IPS-18a (cell line): ENCODE measurements around the gene CDH4.

Experiments used
- H3K27ac ChIP-seq: one replicate; pipeline ENCODE4 v1.5.1; 2013; ENCODE audit warnings: low read length
- H3K27me3 ChIP-seq: one replicate; pipeline ENCODE4 v1.6.1; 2013; ENCODE audit warnings: mild to moderate bottlenecking, low read length; ENCODE audit not compliant: control insufficient read depth, insufficient read depth
- H3K36me3 ChIP-seq: one replicate; pipeline ENCODE4 v1.6.1; 2013; ENCODE audit warnings: low read depth, low read length; ENCODE audit not compliant: control insufficient read depth
- H3K4me1 ChIP-seq: one replicate; pipeline ENCODE4 v1.6.1; 2013; ENCODE audit warnings: low read depth, low read length; ENCODE audit not compliant: control insufficient read depth
- H3K4me3 ChIP-seq: one replicate; pipeline ENCODE4 v1.5.1; 2013; ENCODE audit warnings: low read length
- H3K9ac ChIP-seq: one replicate; pipeline ENCODE4 v1.6.1; 2013; ENCODE audit warnings: mild to moderate bottlenecking, low read length, moderate library complexity
- H3K9me3 ChIP-seq: one replicate; pipeline ENCODE4 v1.6.1; 2013; ENCODE audit warnings: low read depth, low read length; ENCODE audit not compliant: control insufficient read depth

CDH4 gene

GRCh38 chr20:61333484-61334108, 81.5 kb downstream of the CDH4 start:
- no peaks in the 10 kb centered on the region for H3K36me3 ChIP-seq
- H3K9me3 ChIP-seq: no peaks in the 10 kb centered on the region
- H3K27ac ChIP-seq: no peak overlapping the region
- no peaks in the 10 kb centered on the region for H3K4me1 ChIP-seq
- no peak overlapping the region for H3K9ac ChIP-seq
- H3K4me3 ChIP-seq: no peak overlapping the region
- peaks cover 5% of the 10 kb centered on the region for H3K27me3 ChIP-seq

DNA sequence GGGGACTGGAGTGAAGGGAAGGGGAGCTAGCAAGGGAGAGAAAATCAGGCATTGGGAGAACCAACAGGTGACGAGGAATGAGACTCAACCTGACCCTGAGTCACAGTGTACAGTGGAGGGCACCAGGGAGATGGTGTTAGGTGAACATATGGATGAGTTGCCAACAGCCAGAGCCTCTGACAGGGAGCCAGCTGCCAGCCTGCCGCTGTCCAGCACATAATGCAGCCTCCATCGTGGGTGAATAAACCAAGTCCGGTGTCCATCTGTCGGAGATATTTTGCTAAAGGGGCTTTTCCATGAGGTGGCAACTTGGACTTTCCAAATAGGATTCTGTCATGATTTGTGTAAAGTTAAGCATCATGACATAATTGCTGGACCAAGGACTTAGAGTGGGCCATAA, 88.1 kb downstream of the CDH4 start:
- H3K36me3 ChIP-seq: no peaks in the 10 kb centered on the region
- H3K27ac ChIP-seq: no peak overlapping the region
- H3K4me1 ChIP-seq: no peaks in the 10 kb centered on the region
- no peak overlapping the region for H3K9ac ChIP-seq
- peaks cover 32% of the 10 kb centered on the region for H3K27me3 ChIP-seq
- H3K9me3 ChIP-seq: no peaks in the 10 kb centered on the region
- H3K4me3 ChIP-seq: no peak overlapping the region

DNA sequence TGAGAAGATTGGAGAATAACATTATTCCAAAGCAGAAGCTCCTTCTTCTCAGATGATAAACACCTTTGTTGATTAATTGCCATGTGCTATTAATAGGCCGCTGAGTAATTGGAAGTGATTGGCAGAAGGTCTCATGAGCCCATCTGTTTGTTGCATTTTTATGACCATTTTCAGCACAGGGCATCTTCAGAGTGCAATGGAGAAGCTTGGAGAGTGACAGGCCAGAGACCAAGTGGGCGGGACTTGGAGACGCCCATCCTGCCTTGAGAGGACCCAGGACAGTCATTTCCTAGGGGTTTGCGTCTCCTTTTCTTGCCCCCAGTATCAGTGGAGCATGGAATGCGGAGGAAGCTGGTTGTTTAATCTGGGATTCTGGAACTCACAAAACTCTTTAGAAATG, 89.5 kb downstream of the CDH4 start:
- Histone ChIP-seq H3K4me1 (no peaks in the 10 kb centered on the region), H3K9me3 (no peaks in the 10 kb centered on the region), H3K4me3 (no peak overlapping the region), H3K27ac (no peak overlapping the region), H3K36me3 (no peaks in the 10 kb centered on the region), H3K27me3 (peaks cover 38% of the 10 kb centered on the region), H3K9ac (no peak overlapping the region)

DNA sequence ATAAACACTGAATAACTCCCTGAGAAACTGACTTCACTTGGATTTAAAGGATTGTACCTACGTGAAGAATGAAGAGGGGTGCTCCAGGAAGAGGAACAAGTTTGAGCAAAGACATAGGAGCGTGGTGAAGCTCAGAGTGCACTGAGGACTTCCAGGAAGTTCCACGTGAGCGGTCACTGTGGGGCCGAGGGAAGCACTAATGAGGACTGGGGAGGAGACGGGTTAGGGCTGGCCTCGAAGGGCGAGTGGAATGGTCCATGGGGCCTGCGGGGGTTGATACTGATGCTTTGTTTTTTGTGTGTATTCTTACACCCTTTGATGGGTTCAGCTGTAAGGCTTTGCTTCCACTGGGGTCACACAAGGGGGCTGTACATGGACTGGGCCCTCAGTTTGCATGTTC, 91.9 kb downstream of the CDH4 start:
- no peaks in the 10 kb centered on the region for H3K9me3 ChIP-seq
- no peaks in the 10 kb centered on the region for H3K36me3 ChIP-seq
- H3K4me1 ChIP-seq: no peaks in the 10 kb centered on the region
- peaks cover 51% of the 10 kb centered on the region for H3K27me3 ChIP-seq
- H3K4me3 ChIP-seq: no peak overlapping the region
- no peak overlapping the region for H3K27ac ChIP-seq
- H3K9ac ChIP-seq: no peak overlapping the region

- peaks cover 45% of the 10 kb centered on the region for H3K27me3 ChIP-seq
- no peaks in the 10 kb centered on the region for H3K36me3 ChIP-seq
- no peak overlapping the region for H3K4me3 ChIP-seq
These were observed 93.6 kb downstream of the CDH4 start for GRCh38 chr20:61345656-61346055.

DNA sequence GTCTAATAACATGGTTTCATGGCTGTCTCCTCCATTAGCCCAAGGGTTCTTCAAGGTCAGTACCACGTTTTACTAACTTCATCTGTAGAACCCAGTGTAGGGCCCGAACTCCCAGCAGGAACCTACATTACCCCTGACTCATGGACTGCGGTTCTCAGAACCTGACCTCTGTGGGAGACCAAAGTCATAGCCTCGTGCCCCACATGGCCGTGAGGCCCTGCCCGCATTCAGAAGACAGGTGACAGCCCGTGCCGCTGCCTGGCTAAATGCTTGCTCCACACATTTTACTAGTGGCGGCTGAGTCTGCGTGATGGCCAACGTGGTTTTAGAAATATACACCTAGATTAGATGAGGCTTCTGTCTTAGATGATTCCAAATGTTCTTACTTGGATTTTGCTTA, 94.9 kb downstream of the CDH4 start:
- Histone ChIP-seq H3K9ac (no peak overlapping the region), H3K4me1 (peaks cover 16% of the 10 kb centered on the region), H3K27ac (no peak overlapping the region), H3K27me3 (peaks cover 52% of the 10 kb centered on the region), H3K9me3 (no peaks in the 10 kb centered on the region), H3K36me3 (no peaks in the 10 kb centered on the region), H3K4me3 (no peak overlapping the region)

More at GRCh38 chr20:61345656-61346055, 93.6 kb downstream of the CDH4 start:
- Histone ChIP-seq H3K9me3 (no peaks in the 10 kb centered on the region), H3K4me1 (peaks cover 10% of the 10 kb centered on the region), H3K27ac (no peak overlapping the region), H3K9ac (no peak overlapping the region)

- H3K27me3 ChIP-seq: peaks cover 52% of the 10 kb centered on the region
These were observed 95.4 kb downstream of the CDH4 start for GRCh38 chr20:61347443-61347842.

GRCh38 chr20:61349447-61350165, 97.5 kb downstream of the CDH4 start:
- Histone ChIP-seq H3K27ac (no peak overlapping the region), H3K36me3 (no peaks in the 10 kb centered on the region), H3K4me3 (no peak overlapping the region), H3K9ac (no peak overlapping the region), H3K4me1 (peaks cover 32% of the 10 kb centered on the region), H3K27me3 (peaks cover 46% of the 10 kb centered on the region), H3K9me3 (no peaks in the 10 kb centered on the region)

More at GRCh38 chr20:61347443-61347842, 95.4 kb downstream of the CDH4 start:
- no peak overlapping the region for H3K9ac ChIP-seq
- H3K4me3 ChIP-seq: no peak overlapping the region
- H3K36me3 ChIP-seq: no peaks in the 10 kb centered on the region
- no peaks in the 10 kb centered on the region for H3K9me3 ChIP-seq
- H3K4me1 ChIP-seq: peaks cover 20% of the 10 kb centered on the region
- H3K27ac ChIP-seq: no peak overlapping the region

GRCh38 chr20:61350500-61351250, 98.6 kb downstream of the CDH4 start:
- Histone ChIP-seq H3K4me3 (no peak overlapping the region), H3K27ac (no peak overlapping the region), H3K27me3 (peaks cover 44% of the 10 kb centered on the region), H3K4me1 (peaks cover 32% of the 10 kb centered on the region), H3K9me3 (no peaks in the 10 kb centered on the region), H3K9ac (no peak overlapping the region), H3K36me3 (no peaks in the 10 kb centered on the region)

GRCh38 chr20:61352346-61353260, 100.5 kb downstream of the CDH4 start:
- Histone ChIP-seq H3K9me3 (no peaks in the 10 kb centered on the region), H3K27ac (no peak overlapping the region), H3K4me1 (peaks cover 32% of the 10 kb centered on the region), H3K36me3 (no peaks in the 10 kb centered on the region), H3K9ac (peak overlapping the region; percentile 22), H3K27me3 (peaks cover 29% of the 10 kb centered on the region), H3K4me3 (peak overlapping the region; percentile 47)
